IMR-90 (cell line): ENCODE measurements around the gene F10. TPM values are rescaled to one million over a fixed set of nuclear protein-coding genes. Genes with fewer than 3 reads are reported as not detected.

Experiments
- ATAC-seq: fragments of 200-7000 bp; cut with Tn5 transposase; 2 replicates; pipeline ENCODE4 v1.9.1; 2020; ENCODE audit warnings: low read depth, mild to moderate bottlenecking, moderate library complexity
- BruUV-seq: library from RNA; stranded (reverse); fragments of 400-500 nt; replicated peaks from 2 replicates; lab custom pipeline; 2021; lab: Mats Ljungman, UMichigan
- CTCF ChIA-PET: fragments of 300-600 bp; formaldehyde crosslinking; extraction: SDS; loops from one replicate; lab custom pipeline; 2021; ENCODE audit warnings: antibody characterized with exemption; lab: Yijun Ruan, JAX
- POLR2A ChIA-PET: fragments of 300-600 bp; sonication (Branson Sonifier 250); formaldehyde crosslinking; loops from one replicate; lab custom pipeline; 2022; ENCODE audit warnings: antibody characterized with exemption; ENCODE audit not compliant: unreplicated experiment; lab: Charles Lee
- DNase-seq: peaks from one replicate; pipeline ENCODE4 v3.0.0; 2013
- H2AFZ ChIP-seq: replicated peaks from 2 replicates; pipeline ENCODE3; 2013; ENCODE audit warnings: low read length, mild to moderate bottlenecking; ENCODE audit not compliant: poor library complexity
- H2AK5ac ChIP-seq: 2 replicates; pipeline ENCODE4 v1.6.1; 2013; ENCODE audit warnings: low read depth, low read length, inconsistent platforms
- H2AK9ac ChIP-seq: replicated peaks from 2 replicates; pipeline ENCODE3; 2013; ENCODE audit warnings: mild to moderate bottlenecking, low read depth, low read length, moderate library complexity; ENCODE audit not compliant: poor library complexity
- H2BK120ac ChIP-seq: 2 replicates; pipeline ENCODE4 v1.6.1; 2013; ENCODE audit warnings: low read depth, low read length, inconsistent platforms
- H2BK15ac ChIP-seq: 3 replicates; pipeline ENCODE4 v1.6.1; 2013; ENCODE audit warnings: low read depth, low read length, inconsistent platforms
- H2BK20ac ChIP-seq: 2 replicates; pipeline ENCODE4 v1.6.1; 2013; ENCODE audit warnings: low read depth, mild to moderate bottlenecking, inconsistent platforms, low read length, moderate library complexity
- H2BK5ac ChIP-seq: 2 replicates; pipeline ENCODE4 v1.6.1; 2013; ENCODE audit warnings: mild to moderate bottlenecking, low read depth, low read length, inconsistent platforms; ENCODE audit not compliant: poor library complexity, severe bottlenecking
- H3K14ac ChIP-seq: replicated peaks from 2 replicates; pipeline ENCODE4 v1.6.1; 2013; ENCODE audit warnings: low read depth, low read length, inconsistent platforms
- H3K18ac ChIP-seq: 2 replicates; pipeline ENCODE4 v1.6.1; 2013; ENCODE audit warnings: low read depth, low read length, control low read depth
- H3K23ac ChIP-seq: 2 replicates; pipeline ENCODE4 v1.6.1; 2013; ENCODE audit warnings: low read depth, low read length, inconsistent platforms
- H3K27ac ChIP-seq: 2 replicates; pipeline ENCODE4 v1.5.1; 2013; ENCODE audit warnings: mild to moderate bottlenecking, control low read depth, low read length; ENCODE audit not compliant: insufficient read depth
- H3K27me3 ChIP-seq: 2 replicates; pipeline ENCODE4 v1.6.1; 2013; ENCODE audit warnings: low read length; ENCODE audit not compliant: control insufficient read depth, insufficient read depth
- H3K36me3 ChIP-seq: 2 replicates; pipeline ENCODE4 v1.6.1; 2013; ENCODE audit warnings: low read length, mixed read lengths; ENCODE audit not compliant: control insufficient read depth, insufficient read depth
- H3K4ac ChIP-seq: 2 replicates; pipeline ENCODE4 v1.6.1; 2013; ENCODE audit warnings: low read depth, low read length, inconsistent platforms
- H3K4me1 ChIP-seq: 2 replicates; pipeline ENCODE4 v1.6.1; 2013; ENCODE audit warnings: low read length, mixed read lengths; ENCODE audit not compliant: control insufficient read depth, insufficient read depth
- H3K4me2 ChIP-seq: 2 replicates; pipeline ENCODE4 v1.6.1; 2013; ENCODE audit warnings: low read depth, mild to moderate bottlenecking, control low read depth, low read length, moderate library complexity
- H3K4me3 ChIP-seq: 2 replicates; pipeline ENCODE4 v1.5.1; 2013; ENCODE audit warnings: low read depth, mild to moderate bottlenecking, control low read depth, low read length, moderate library complexity; ENCODE audit not compliant: insufficient read depth
- H3K56ac ChIP-seq: 2 replicates; pipeline ENCODE4 v1.6.1; 2013; ENCODE audit warnings: low read length, inconsistent platforms; ENCODE audit not compliant: insufficient read depth; ENCODE audit errors: extremely low read depth
- H3K79me1 ChIP-seq, 2 experiments: 2 replicates each; pipeline ENCODE4 v1.6.1; 2013; ENCODE audit warnings: low read length in 2 of 2, inconsistent platforms in 1 of 2, low read depth in 1 of 2
- H3K9ac ChIP-seq: 2 replicates; pipeline ENCODE4 v1.6.1; 2013; ENCODE audit warnings: low read depth, low read length, control low read depth
- H3K9me1 ChIP-seq: 2 replicates; pipeline ENCODE4 v1.6.1; 2013; ENCODE audit warnings: low read length, inconsistent platforms; ENCODE audit not compliant: insufficient read depth
- H3K9me3 ChIP-seq: 2 replicates; pipeline ENCODE4 v1.6.1; 2013; ENCODE audit warnings: low read length; ENCODE audit not compliant: control insufficient read depth, insufficient read depth
- H4K20me1 ChIP-seq: 2 replicates; pipeline ENCODE4 v1.6.1; 2013; ENCODE audit warnings: low read length, inconsistent platforms; ENCODE audit not compliant: insufficient read depth
- H4K5ac ChIP-seq: 2 replicates; pipeline ENCODE4 v1.6.1; 2013; ENCODE audit warnings: mild to moderate bottlenecking, low read depth, low read length, control low read depth
- H4K8ac ChIP-seq, 2 experiments: 2 replicates each; pipeline ENCODE4 v1.6.1; 2013; ENCODE audit warnings: low read depth in 2 of 2, low read length in 2 of 2, control low read depth in 1 of 2, inconsistent platforms in 1 of 2
- H4K91ac ChIP-seq: 2 replicates; pipeline ENCODE4 v1.6.1; 2013; ENCODE audit warnings: low read depth, low read length, inconsistent platforms; ENCODE audit not compliant: insufficient read depth
- BHLHE40 ChIP-seq: fragments of 150-350 bp; IDR thresholded peaks from 2 replicates; pipeline ENCODE4 v1.6.1; 2016; ENCODE audit warnings: mild to moderate bottlenecking, low read depth, low read length
- CTCF ChIP-seq: conservative IDR thresholded peaks from 2 replicates; pipeline ENCODE4 v1.5.1; 2012; ENCODE audit warnings: mild to moderate bottlenecking, low read depth, low read length, improper control_type of control experiment
- FOS ChIP-seq: fragments of 150-350 bp; IDR thresholded peaks from 2 replicates; pipeline ENCODE4 v1.6.1; 2016; ENCODE audit warnings: low read depth, low read length
- MAZ ChIP-seq: IDR thresholded peaks from 2 replicates; pipeline ENCODE4 v1.6.1; 2012; ENCODE audit warnings: low read depth, mild to moderate bottlenecking, low read length, improper control_type of control experiment, moderate library complexity, borderline replicate concordance
- MXI1 ChIP-seq: IDR thresholded peaks from 2 replicates; pipeline ENCODE4 v1.6.1; 2012; ENCODE audit warnings: low read depth, mild to moderate bottlenecking, low read length, moderate library complexity, borderline replicate concordance
- POLR2A ChIP-seq: IDR thresholded peaks from 2 replicates; pipeline ENCODE4 v1.6.1; 2012; ENCODE audit warnings: mild to moderate bottlenecking, low read depth, low read length
- USF2 ChIP-seq: fragments of 150-350 bp; IDR thresholded peaks from 2 replicates; pipeline ENCODE4 v1.6.1; 2017; ENCODE audit warnings: mild to moderate bottlenecking, antibody characterized with exemption, low read length, low read depth
- WGBS, 2 experiments: methylation state at CpG; one replicate each; pipeline versions ENCODE4 v1.1.5 to v1.1.7; 2013; ENCODE audit warnings: missing lambda C conversion rate in 2 of 2; ENCODE audit not compliant: insufficient read length in 1 of 2; ENCODE audit errors: extremely low coverage in 2 of 2; 5-methylcytosine and 5-hydroxymethylcytosine counted together
- dilution Hi-C: fragments of 300-500 bp; cut with HindIII; formaldehyde crosslinking; loops from one replicate; pipeline ENCODE4 v1.14.3; 2018; ENCODE audit warnings: low sequenced_read_pairs; ENCODE audit not compliant: unreplicated experiment
- in situ Hi-C: fragments of 300-500 bp; cut with MboI; formaldehyde crosslinking; loops from 3 replicates; pipeline ENCODE4 v1.14.3; 2019; ENCODE audit warnings: low sequenced_read_pairs, inconsistent platforms, mixed read lengths
- intact Hi-C: fragments of 100-400 bp; cut with micrococcal nuclease; formaldehyde crosslinking; loops from 2 replicates; pipeline ENCODE4 v1.10.0; 2022
- polyA plus RNA-seq, 3 experiments: library from polyadenylated mRNA; depleted of rRNA; stranded (reverse); fragments of >200 nt; gene quantifications; 2 replicates each; pipeline ENCODE4 v1.2.3, GENCODE V29; 2012; ENCODE audit warnings: low replicate concordance in 1 of 3
- total RNA-seq: library from RNA; depleted of rRNA; stranded (reverse); fragments of >200 nt; gene quantifications from 2 replicates; pipeline ENCODE4 v1.2.3, GENCODE V29; 2012

The F10 gene
- total and polyA plus RNA-seq, 2 of the 4 experiments (the other 2 are of a cell fraction), result 9.1 to 19.5 TPM

- WGBS, 2 experiments, result 29% methylated on average over 58 of the region's 73 CpGs; no CpG with 5 or more reads in 1 of the 2 experiments
- no peaks in the 10 kb centered on the region for H4K20me1 ChIP-seq
- no peak overlapping the region for H3K27ac ChIP-seq
- in situ Hi-C loops (no loop called here), intact Hi-C loops (no loop called here), dilution Hi-C loops (no loop called here)
- H3K4me3 ChIP-seq, result no peak overlapping the region
- BruUV-seq, result no TSS peak
- H4K8ac ChIP-seq, result no peak overlapping the region
- ChIA-PET CTCF (no interaction called here), POLR2A (no interaction called here)
- H4K91ac ChIP-seq, result no peak overlapping the region
- no peak overlapping the region for H2BK15ac ChIP-seq
- H2BK5ac ChIP-seq, result no peak overlapping the region
- DNase-seq (no peak), ATAC-seq (no peak)
- no peak overlapping the region for H3K14ac ChIP-seq
- H3K4ac ChIP-seq, result no peak overlapping the region
- TF ChIP-seq CTCF, result no peak
- TF ChIP-seq MAZ, result no peak
- no peak for TF ChIP-seq BHLHE40
- no peak for TF ChIP-seq USF2
- no peak for TF ChIP-seq MXI1
- TF ChIP-seq FOS, result no peak
- TF ChIP-seq POLR2A, result no peak
- peaks cover 34% of the 10 kb centered on the region for H3K27me3 ChIP-seq
- H4K5ac ChIP-seq, result no peak overlapping the region
- no peak overlapping the region for H3K56ac ChIP-seq
- no peaks in the 10 kb centered on the region for H3K36me3 ChIP-seq
- H3K18ac ChIP-seq, result no peak overlapping the region
- H2BK120ac ChIP-seq, result no peak overlapping the region
- H3K79me1 ChIP-seq, result no peaks in the 10 kb centered on the region
- no peak overlapping the region for H2AK9ac ChIP-seq
- no peak overlapping the region for H2BK20ac ChIP-seq
- peaks cover 8% of the 10 kb centered on the region; the same call in 1 of the 2 replicates for H3K9me3 ChIP-seq
- no peak overlapping the region for H3K23ac ChIP-seq
- H3K4me2 ChIP-seq, result no peak overlapping the region
- no peaks in the 10 kb centered on the region for H3K9me1 ChIP-seq
- H3K4me1 ChIP-seq, result peaks cover 4% of the 10 kb centered on the region; the same call in 1 of the 2 replicates
- peak overlapping the region; percentile 86 for H2AFZ ChIP-seq
- no peak overlapping the region for H3K9ac ChIP-seq
- no peak overlapping the region for H2AK5ac ChIP-seq
These were observed 13.2 kb upstream of the F10 start for GRCh38 chr13:113109151-113110047.
